SK-N-SH treated with all-trans-retinoic acid at 6 μM for 48 hours (cell line): ENCODE results near the gene PLEKHG5.

Source experiments
- ATAC-seq: fragments of 200-7000 bp; cut with Tn5 transposase; 3 replicates; pipeline ENCODE4 v1.9.1; 2020; ENCODE audit warnings: mild to moderate bottlenecking, moderate library complexity
- ARNTL ChIP-seq: fragments of 450-650 bp; formaldehyde crosslinking; IDR thresholded peaks from 2 replicates; pipeline ENCODE4 v1.5.0; 2020; ENCODE audit warnings: low read depth, mild to moderate bottlenecking, moderate library complexity, borderline replicate concordance
- CREB5 ChIP-seq: fragments of 250-450 bp; sonication (Bioruptor Pico); IDR thresholded peaks from 2 replicates; pipeline ENCODE4 v1.5.1; 2020; ENCODE audit warnings: low read depth, mild to moderate bottlenecking, moderate library complexity
- CSDC2 ChIP-seq: fragments of 250-450 bp; sonication (Bioruptor Pico); IDR thresholded peaks from 2 replicates; pipeline ENCODE4 v1.5.0; 2020; ENCODE audit warnings: mild to moderate bottlenecking, moderate library complexity
- CSRNP3 ChIP-seq: fragments of 250-450 bp; sonication (Bioruptor Pico); IDR thresholded peaks from 2 replicates; pipeline ENCODE4 v1.5.1; 2021; ENCODE audit warnings: mild to moderate bottlenecking, moderate library complexity
- ESRRG ChIP-seq: fragments of 250-450 bp; sonication (Bioruptor Pico); IDR thresholded peaks from 2 replicates; pipeline ENCODE4 v1.6.1; 2021; ENCODE audit warnings: mild to moderate bottlenecking
- GLIS3 ChIP-seq: fragments of 250-450 bp; sonication (Bioruptor Pico); IDR thresholded peaks from 2 replicates; pipeline ENCODE4 v1.5.0; 2020; ENCODE audit warnings: mild to moderate bottlenecking, moderate library complexity
- ISL1 ChIP-seq: fragments of 250-450 bp; sonication (Bioruptor Pico); IDR thresholded peaks from 2 replicates; pipeline ENCODE4 v2.1.2; 2022; ENCODE audit warnings: mild to moderate bottlenecking, moderate library complexity
- OSR1 ChIP-seq: fragments of 250-450 bp; sonication (Bioruptor Pico); IDR thresholded peaks from 2 replicates; pipeline ENCODE4 v1.8.0; 2022; ENCODE audit warnings: moderate library complexity, mild to moderate bottlenecking, inconsistent platforms
- POU6F1 ChIP-seq: fragments of 250-450 bp; sonication (Bioruptor Pico); IDR thresholded peaks from 2 replicates; pipeline ENCODE4 v1.8.0; 2021; ENCODE audit warnings: low read depth, mild to moderate bottlenecking, moderate library complexity, borderline replicate concordance
- PPARA ChIP-seq: fragments of 250-450 bp; sonication (Bioruptor Pico); IDR thresholded peaks from 2 replicates; pipeline ENCODE4 v1.5.0; 2020; ENCODE audit warnings: mild to moderate bottlenecking, borderline replicate concordance
- RARB ChIP-seq: fragments of 250-450 bp; sonication (Bioruptor Pico); IDR thresholded peaks from 2 replicates; pipeline ENCODE4 v1.8.0; 2021; ENCODE audit warnings: mild to moderate bottlenecking, moderate library complexity
- SNAI2 ChIP-seq: fragments of 250-450 bp; sonication (Bioruptor Pico); IDR thresholded peaks from 2 replicates; pipeline ENCODE4 v1.5.0; 2020; ENCODE audit warnings: mild to moderate bottlenecking, moderate library complexity
- TCF4 ChIP-seq: fragments of 250-450 bp; sonication (Bioruptor Pico); IDR thresholded peaks from 2 replicates; pipeline ENCODE4 v1.8.0; 2021; ENCODE audit warnings: mild to moderate bottlenecking, moderate library complexity, borderline replicate concordance
- TSHZ2 ChIP-seq: fragments of 250-450 bp; sonication (Bioruptor Pico); IDR thresholded peaks from 2 replicates; pipeline ENCODE4 v1.5.0; 2020; ENCODE audit warnings: mild to moderate bottlenecking, moderate library complexity
- ZC3H10 ChIP-seq: fragments of 250-450 bp; sonication (Bioruptor Pico); IDR thresholded peaks from 2 replicates; pipeline ENCODE4 v1.5.1; 2021; ENCODE audit warnings: mild to moderate bottlenecking, moderate library complexity
- ZFP3 ChIP-seq: fragments of 250-450 bp; sonication (Bioruptor Pico); IDR thresholded peaks from 2 replicates; pipeline ENCODE4 v1.5.0; 2020; ENCODE audit warnings: mild to moderate bottlenecking, moderate library complexity
- ZNF565 ChIP-seq: fragments of 450-650 bp; formaldehyde crosslinking; conservative IDR thresholded peaks from 2 replicates; pipeline ENCODE4 v1.5.0; 2020; ENCODE audit warnings: low read depth, mild to moderate bottlenecking, moderate library complexity
- ZNF8 ChIP-seq: fragments of 450-650 bp; formaldehyde crosslinking; IDR thresholded peaks from 2 replicates; pipeline ENCODE4 v1.5.0; 2020; ENCODE audit warnings: mild to moderate bottlenecking, moderate library complexity

Gene PLEKHG5

GRCh38 chr1:6519935-6520671, 28.6 kb upstream of the PLEKHG5 start:
- peak; percentile 87 for ATAC-seq
- peak; percentile 17; the same call in 1 of the 2 replicates for TF ChIP-seq TCF4
- no peak for TF ChIP-seq TSHZ2

GRCh38 chr1:6519491-6519934, 28.0 kb upstream of the PLEKHG5 start:
- TF ChIP-seq ARNTL (no peak), PPARA (CRISPR knock-in tag) (no peak), RARB (no peak), OSR1 (CRISPR knock-in tag) (no peak), ZNF565 (CRISPR knock-in tag) (no peak), POU6F1 (no peak), CREB5 (no peak), ZFP3 (CRISPR knock-in tag) (no peak), CSRNP3 (CRISPR knock-in tag) (no peak), CSDC2 (CRISPR knock-in tag) (no peak), GLIS3 (no peak), ZC3H10 (CRISPR knock-in tag) (no peak), ZNF8 (no peak), TCF4 (no peak)
- ATAC-seq = no peak; the same call in 2 of the 3 replicates

- TF ChIP-seq TCF4 (peak; percentile 68; the same call in 1 of the 2 replicates), ESRRG (no peak), TSHZ2 (0 out of 2 replicates have a peak, but pooled peaks have one; percentile 85)
- ATAC-seq = no peak; the same call in 2 of the 3 replicates
Observed at GRCh38 chr1:6517435-6517851, 26.0 kb upstream of the PLEKHG5 start.

- no peak for ATAC-seq
- TF ChIP-seq ZFP3 (CRISPR knock-in tag) (no peak), CREB5 (no peak), TCF4 (no peak), ISL1 (no peak), SNAI2 (CRISPR knock-in tag) (no peak)
Observed at GRCh38 chr1:6515771-6516170, 24.3 kb upstream of the PLEKHG5 start.
